ENCODE results near the gene CYP51A1.
"Not testable (repeated sequence)": the region's sequence is repeated elsewhere in the genome, so short reads cannot be mapped to it uniquely, and the experiment has no call there.

Gene CYP51A1

DNA sequence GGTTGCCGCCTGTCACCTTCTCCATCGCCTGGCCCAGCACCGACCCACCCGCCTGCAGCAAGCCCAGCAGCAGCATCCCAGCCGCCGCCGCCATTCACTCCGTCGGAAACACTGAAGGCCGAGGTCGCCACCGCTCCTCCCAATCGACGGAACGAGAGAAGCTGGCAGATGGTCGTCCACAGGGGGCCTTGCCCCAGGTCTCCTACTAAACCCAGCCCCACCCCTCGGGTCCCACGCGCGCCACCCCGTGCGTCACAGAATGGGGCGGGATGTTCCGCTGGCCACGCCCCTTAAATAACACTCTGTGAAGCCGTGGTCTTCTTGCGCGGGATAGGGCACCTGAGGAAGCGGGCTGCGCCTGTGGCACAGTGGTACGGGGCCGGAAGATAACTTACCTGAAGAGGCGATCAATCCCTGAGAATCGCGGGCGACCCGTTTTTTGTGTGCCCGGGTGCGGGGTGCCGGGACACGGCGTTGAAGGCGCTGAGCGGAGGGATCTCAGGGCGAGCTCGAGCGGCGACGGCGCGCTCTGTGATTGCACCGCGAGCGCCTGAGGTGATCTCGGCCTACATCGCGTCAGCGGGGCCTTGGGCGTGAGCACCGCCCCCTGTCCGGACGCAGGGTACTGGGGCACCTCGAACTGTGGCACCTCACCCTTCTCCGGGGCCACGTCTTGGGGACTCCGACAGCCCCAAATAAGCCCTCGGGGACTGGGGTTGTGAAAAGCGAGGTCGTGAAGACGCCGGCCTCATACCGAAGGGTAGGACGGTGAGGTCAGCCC, at the start of gene CYP51A1:
CYP51A1 (minus strand) TSS at position 207 of the 781 bp plus-strand sequence; CDS start at position 94, 113 bp downstream.
- DNase-seq: peak; percentile 94

DNA sequence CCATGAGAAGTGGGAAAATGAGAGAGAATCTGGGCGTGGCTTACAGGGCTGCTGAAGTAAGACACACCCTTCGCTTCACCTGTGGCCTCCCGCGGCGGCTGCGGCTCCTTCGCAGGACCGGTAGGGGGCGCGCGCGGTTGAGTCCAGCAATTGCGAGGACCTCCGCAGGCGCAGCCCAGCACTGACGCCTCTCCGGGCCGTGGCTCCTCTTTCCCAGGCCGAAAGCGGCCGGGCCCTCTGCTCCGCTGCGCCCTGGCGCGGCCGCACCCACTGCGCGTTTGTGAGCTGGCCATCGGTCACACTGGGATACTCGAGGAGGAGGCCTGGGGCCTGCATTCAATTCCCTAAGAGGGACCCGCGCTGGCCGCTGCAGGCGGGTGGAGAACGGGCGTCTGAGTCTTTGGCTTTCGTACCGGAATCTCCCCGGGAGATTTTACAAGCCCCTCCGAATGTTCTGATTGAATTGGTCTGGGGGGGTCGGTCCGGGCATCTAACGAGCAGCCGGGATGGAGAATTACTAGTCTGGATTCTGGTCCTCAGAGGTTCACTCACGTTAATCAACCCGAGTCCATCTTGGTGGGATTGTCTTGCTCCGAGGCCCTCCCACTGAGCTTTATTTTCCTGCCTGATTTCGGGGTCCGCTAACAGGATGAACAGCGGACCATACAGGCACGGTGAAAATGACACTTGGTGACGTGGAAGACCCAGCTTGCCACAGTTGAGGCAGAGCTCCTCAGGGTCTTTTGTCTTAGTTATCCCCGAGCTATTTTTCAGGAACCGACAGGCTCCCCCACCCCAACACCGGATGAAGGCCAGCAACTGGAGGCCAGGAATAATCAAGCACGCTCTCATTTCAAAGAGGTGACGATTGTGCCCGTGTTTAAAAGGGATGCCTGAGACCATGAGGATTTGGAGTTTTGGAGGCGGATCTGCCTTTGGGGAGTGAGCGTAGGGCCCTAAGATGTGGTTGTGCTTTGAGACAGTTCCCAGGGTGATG, 44.9 kb upstream of the CYP51A1 start, which contains the start of gene LRRD1:
LRRD1 (minus strand) TSS at position 215 of the 997 bp plus-strand sequence. CDS start 13,940 bp downstream, outside the sequence.
- DNase-seq: peak; percentile 93

DNA sequence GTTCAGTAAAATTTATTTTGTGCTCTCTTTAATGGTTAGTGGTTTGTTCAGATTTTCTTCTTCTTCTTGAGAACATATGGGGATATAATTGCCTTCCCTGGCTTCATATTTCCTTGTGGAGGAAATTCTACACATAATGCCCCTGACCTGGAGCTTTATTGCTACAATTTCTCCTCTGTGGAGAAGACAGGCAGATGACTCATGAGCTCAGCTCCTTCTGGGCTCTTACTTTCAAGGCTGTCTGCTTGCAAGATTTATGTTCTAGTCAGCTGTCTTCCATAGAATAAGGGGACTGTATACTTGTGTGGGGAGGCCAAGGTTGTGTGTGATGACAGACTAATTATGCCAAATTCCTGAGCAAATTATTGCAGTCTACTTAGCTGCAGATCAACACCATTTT, 43.1 kb upstream of the CYP51A1 start:
- no peak for DNase-seq

DNA sequence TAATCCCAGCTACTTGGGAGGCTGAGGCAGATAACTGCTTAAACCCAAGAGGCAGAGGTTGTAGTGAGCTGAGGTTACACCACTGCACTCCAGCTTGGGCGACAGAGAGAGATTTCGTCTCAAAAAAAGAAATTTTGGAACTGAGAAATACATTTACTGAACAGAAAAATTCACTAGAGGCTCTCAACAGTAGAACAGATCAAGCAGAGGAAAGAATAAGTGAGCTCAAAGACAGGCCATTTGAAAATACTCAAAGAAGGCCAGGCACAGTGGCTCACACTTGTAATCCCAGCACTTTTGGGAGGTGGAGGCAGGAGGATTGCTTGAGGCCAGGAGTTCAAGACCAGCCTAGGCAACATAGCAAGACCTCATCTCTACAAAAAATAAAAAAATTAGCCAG, 35.3 kb upstream of the CYP51A1 start:
- not testable (repeated sequence) for DNase-seq

DNA sequence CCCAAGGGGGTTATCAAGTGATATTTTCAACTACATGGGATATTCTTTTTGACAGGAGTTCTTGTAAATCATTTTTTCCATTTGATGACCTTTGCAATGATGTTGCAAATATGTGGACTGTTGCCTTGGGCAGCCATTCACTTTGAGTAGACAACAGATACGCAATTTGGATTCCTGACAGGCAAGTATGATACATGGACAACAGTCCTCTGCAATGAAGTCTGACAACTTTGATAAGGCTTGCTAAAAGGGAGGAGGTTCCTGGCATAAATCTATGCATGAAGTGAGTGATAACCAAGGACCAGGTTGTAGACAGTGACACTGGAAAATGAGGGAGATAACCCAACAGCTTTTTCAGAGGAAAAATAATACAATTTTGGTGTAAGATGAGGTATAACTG, 27.0 kb upstream of the CYP51A1 start:
- no peak for DNase-seq

- no peak for DNase-seq
These were observed 24.6 kb upstream of the CYP51A1 start for GRCh38 chr7:92158660-92159575.

- DNase-seq: no peak
These were observed 22.7 kb upstream of the CYP51A1 start for GRCh38 chr7:92156990-92157389.

- no peak for DNase-seq
These were observed 20.9 kb upstream of the CYP51A1 start for GRCh38 chr7:92155108-92155739.

DNA sequence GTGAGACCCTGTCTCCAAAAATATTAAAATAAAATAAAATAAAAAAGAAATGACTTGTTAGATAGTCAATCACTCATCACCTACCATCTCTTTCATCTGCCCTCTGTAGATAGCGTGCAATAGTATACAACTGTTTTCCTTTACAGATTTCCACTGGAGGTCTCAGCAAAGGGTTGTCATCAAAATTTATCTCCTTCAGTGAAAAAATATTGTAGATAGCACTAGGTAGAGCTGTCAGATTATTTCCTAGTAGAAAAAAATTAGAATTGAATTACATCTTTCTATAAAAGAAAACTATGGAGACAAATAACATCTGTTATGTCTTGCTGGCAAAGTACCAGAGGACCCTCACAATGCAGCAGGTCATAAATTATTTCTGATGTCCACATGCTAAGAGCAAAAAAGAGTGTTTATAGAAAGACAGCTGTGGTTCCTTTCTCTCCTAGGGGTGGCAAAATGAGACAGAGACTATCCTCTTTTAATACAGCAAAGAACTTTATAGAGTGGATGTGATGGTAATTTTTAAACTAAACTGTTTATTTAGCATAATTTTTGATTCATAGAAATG, 16.3 kb upstream of the CYP51A1 start:
- no peak for DNase-seq

- no peak for DNase-seq
These were observed 15.5 kb upstream of the CYP51A1 start for GRCh38 chr7:92149736-92150239.

DNA sequence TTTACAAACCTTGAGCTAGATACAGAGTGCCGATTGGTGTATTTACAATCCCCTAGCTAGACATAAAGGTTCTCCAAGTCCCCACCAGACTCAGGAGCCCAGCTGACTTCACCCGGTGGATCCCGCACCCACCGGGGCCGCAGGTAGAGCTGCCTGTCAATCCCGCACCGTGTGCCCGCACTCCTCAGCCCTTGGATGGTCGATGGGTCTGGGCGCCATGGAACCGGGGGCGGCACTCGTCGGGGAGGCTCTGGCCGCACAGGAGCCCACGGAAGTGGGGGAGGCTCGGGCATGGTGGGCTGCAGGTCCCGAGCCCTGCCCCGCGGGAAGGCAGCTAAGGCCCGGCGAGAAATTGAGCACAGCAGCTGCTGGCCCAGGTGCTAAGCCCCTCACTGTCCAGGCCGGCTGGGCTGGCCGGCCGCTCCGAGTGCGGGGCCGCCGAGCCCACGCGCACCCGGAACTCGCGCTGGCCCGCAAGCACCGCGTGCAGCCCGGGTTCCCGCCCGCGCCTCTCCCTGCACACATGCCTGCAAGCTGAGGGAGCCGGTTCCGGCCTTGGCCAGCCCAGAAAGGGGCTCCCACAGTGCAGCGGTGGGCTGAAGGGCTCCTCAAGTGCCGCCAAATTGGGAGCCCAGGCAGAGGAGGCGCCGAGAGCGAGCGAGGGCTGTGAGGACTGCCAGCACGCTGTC, 9.1 kb upstream of the CYP51A1 start:
- not testable (repeated sequence) for DNase-seq

GRCh38 chr7:92142791-92143190, 8.5 kb upstream of the CYP51A1 start:
- DNase-seq: not testable (repeated sequence)

DNA sequence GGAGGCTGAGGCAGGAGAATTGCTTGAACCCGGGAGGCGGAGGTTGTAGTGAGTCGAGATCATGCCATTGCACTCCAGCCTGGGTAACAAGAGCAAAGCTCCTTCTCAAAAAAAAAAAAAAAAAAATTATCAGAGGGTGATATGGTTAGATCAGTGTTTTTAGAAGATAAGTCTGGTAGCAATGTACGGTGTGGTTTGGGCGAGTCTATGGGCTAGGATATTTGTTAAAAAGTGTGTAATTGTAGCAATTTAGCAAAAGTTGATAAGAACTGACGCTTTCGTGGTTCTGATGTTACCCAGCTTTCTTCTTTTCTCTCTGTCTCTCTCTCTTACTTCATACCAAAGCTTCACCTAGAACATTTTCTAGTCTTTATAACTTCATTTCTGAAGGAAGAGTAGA, 6.9 kb upstream of the CYP51A1 start:
- DNase-seq: no peak

GRCh38 chr7:92137557-92137956, 3.3 kb upstream of the CYP51A1 start:
- DNase-seq: no peak

DNA sequence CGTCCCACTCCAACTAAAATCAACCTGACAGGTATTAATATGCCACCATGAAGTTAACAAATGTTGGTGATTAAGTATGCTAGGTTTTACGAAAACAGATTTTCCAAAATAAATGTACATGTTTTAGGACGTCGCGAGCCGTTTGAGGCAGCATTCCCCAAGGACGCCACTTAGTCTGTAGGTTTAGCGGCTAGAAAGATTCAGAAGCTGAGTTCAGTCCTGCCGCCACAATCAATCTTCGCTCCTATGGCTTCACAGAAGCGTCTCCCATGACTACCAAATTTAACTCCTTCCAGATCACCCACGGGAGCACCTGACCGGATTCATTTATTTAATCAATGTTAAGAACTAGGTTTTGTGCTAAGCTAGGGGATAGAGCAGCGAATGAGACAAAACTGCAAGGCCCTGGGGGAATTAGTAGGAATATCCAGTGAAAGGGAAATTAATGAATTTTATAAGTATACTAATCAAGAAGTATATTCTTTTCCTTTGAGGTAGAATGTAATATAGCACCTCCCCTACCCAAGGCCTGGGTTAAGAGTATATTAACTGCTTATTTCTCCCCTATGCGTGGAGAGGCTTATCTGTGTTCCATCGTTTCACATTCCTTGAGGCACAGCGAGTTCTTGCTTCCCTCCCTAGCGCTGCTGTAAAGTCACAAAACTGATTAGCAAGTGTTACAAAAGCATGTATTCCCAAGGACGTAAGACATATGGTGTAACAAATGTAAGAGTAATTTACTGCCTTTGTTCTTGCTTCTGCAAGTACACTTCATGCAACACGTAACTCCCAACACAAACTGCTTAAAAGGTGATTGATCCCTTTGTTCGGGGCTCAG, 994 bp upstream of the CYP51A1 start:
- no peak for DNase-seq

DNA sequence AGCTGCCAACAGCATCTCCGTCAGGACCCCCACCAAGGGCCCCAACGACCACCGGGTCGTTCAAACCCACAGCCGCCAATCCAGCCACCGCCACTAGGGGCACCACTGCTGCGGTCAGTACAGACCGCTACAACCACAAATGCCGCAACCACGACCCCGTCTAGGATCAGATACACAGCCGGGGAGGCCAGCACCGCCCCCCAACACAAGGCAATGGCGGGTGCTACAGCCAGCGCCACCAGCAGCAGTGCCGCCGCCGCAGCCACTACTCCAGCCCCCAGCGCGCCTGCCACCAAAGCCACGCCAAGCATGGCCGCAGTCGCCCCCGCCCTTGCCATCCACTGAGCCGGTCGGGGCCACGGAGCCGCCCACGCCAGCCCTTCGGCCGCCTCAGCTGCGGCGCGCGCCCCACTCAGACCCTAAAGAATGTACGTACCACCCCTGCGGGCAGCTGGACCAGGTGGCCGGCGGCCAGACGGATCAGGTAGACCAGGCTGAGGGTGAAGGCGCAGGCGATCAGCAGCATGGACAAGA, 473 bp downstream of the CYP51A1 start:
- DNase-seq: peak; percentile 71

GRCh38 chr7:92133133-92133736, 1.0 kb downstream of the CYP51A1 start:
- no peak for DNase-seq

- no peak for DNase-seq
These were observed 2.4 kb downstream of the CYP51A1 start for GRCh38 chr7:92131764-92132330.

GRCh38 chr7:92131093-92131492, 3.2 kb downstream of the CYP51A1 start:
- no peak for DNase-seq

All from activated CD4-positive, alpha-beta T cell treated with anti-CD3 and anti-CD28 coated beads for 48 hours (primary cell).